ENCODE measurements around the gene FGD3.

GRCh38 chr9:92971776-92972175 is 24.5 kb downstream of the FGD3 start:
- TF ChIP-seq POLR2A (conservative IDR thresholded peaks at IDR 0.05) = no peak
- TF ChIP-seq KDM2B (CRISPR knock-in tag; IDR thresholded peaks at IDR 0.05) = no peak
- TF ChIP-seq MXI1 (IDR thresholded peaks at IDR 0.05; ENCODE audit: low read depth, low read length) = no peak
- no peak for TF ChIP-seq ZNF121 (CRISPR knock-in tag; conservative IDR thresholded peaks at IDR 0.05)
- no peak for TF ChIP-seq CTCF (IDR thresholded peaks at IDR 0.05 in 2 of 3, conservative IDR thresholded peaks at IDR 0.05 in 1 of 3; ENCODE audit: insufficient read depth in 2 of 3, low read depth in 1 of 3, low read length in 3 of 3)
- no peak for TF ChIP-seq ZBTB17 (CRISPR knock-in tag; IDR thresholded peaks at IDR 0.05)
- no peak for TF ChIP-seq HDAC6 (IDR thresholded peaks at IDR 0.05; ENCODE audit: low read depth, low read length)
- TF ChIP-seq SMC3 (conservative IDR thresholded peaks at IDR 0.05; ENCODE audit: insufficient read depth, low read depth, low read length) = no peak
- no peak for TF ChIP-seq THAP7 (CRISPR knock-in tag; IDR thresholded peaks at IDR 0.05)
- TF ChIP-seq GABPB1 (CRISPR knock-in tag; IDR thresholded peaks at IDR 0.05) = no peak
- no peak for TF ChIP-seq PHB (CRISPR knock-in tag; IDR thresholded peaks at IDR 0.05)
- TF ChIP-seq HNRNPH1 (optimal IDR thresholded peaks at IDR 0.05; ENCODE audit: low read depth, low read length) = no peak
- TF ChIP-seq POLR2AphosphoS5 (IDR thresholded peaks at IDR 0.05; ENCODE audit: control insufficient read depth, insufficient read depth, low read depth, low read length) = no peak

Measured in K562 (cell line).